ENCODE measurements around the gene LTB.

Gene LTB

DNA sequence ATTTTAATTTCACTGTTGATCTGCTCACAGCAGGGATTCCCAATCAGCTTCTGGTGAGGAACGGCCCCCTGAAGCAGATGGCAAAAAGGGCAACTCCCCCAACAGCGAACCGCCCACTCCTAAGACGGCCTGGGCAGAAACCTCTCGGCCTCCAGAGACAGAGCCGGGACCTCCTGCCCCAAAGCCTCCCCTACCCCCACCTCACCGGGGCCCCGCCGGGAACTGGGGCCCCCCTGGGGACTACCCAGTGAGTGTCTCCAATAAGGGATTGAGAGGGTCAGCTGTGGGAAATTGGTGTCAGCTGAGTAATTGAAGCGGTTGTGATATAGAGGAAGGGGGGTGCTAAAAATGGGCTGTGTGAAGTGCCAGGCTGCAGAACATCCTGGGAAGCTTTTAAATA, 44.7 kb upstream of the LTB start:
- no peak for DNase-seq (ENCODE audit: extremely low read depth, low read depth)
- TF ChIP-seq, protein P1, sequence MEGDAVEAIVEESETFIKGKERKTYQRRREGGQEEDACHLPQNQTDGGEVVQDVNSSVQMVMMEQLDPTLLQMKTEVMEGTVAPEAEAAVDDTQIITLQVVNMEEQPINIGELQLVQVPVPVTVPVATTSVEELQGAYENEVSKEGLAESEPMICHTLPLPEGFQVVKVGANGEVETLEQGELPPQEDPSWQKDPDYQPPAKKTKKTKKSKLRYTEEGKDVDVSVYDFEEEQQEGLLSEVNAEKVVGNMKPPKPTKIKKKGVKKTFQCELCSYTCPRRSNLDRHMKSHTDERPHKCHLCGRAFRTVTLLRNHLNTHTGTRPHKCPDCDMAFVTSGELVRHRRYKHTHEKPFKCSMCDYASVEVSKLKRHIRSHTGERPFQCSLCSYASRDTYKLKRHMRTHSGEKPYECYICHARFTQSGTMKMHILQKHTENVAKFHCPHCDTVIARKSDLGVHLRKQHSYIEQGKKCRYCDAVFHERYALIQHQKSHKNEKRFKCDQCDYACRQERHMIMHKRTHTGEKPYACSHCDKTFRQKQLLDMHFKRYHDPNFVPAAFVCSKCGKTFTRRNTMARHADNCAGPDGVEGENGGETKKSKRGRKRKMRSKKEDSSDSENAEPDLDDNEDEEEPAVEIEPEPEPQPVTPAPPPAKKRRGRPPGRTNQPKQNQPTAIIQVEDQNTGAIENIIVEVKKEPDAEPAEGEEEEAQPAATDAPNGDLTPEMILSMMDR (IDR thresholded peaks at IDR 0.05; ENCODE audit: low read depth, low read length, missing control alignments) = no peak
- H3K4me3 ChIP-seq (replicated peaks; ENCODE audit: low read depth, low read length) = no peak overlapping the region

DNA sequence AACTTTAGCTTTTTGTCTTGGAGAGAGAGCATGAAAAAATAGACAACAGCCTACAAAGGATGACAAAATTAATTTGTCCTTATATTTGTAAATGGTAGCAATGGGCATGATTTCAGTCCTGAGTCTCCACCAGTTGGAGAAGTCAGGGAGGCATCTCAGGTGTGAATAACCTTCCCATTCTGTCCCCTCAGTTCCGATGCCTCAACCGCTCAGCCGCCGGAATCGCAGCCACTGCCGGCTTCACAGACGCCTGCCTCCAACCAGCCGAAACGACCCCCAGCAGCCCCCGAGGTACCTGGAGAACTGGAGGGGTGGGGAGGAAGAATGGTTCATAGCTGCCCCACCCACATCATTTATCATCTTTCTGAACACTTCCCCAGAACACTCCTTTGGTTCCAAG, 41.8 kb upstream of the LTB start:
- DNase-seq (ENCODE audit: extremely low read depth, low read depth) = no peak
- TF ChIP-seq, protein P1 (IDR thresholded peaks at IDR 0.05; ENCODE audit: low read depth, low read length, missing control alignments) = no peak
- H3K4me3 ChIP-seq (replicated peaks; ENCODE audit: low read depth, low read length) = no peak overlapping the region

DNA sequence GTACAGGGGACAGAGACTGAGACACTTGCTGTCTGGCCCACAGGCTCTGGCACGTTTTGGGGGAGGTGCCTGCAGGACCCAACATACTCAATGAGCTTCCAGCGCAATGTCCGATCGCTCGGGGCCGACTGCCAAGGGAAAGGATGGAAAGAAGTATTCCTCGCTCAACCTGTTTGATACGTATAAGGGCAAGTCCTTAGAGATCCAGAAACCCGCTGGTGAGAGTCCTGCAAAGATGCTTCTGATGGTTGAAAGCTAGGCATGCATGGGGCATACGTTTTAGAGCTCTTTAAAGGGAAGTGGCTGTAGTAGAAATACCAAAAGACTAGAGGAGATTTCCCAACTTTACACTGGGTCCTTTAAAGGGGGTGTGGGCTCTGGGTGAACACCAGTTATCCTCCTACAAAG, 40.5 kb upstream of the LTB start:
- H3K4me3 ChIP-seq (replicated peaks; ENCODE audit: low read depth, low read length) = peak overlapping the region; percentile 54
- no peak for DNase-seq (ENCODE audit: extremely low read depth, low read depth)
- TF ChIP-seq, protein P1 (IDR thresholded peaks at IDR 0.05; ENCODE audit: low read depth, low read length, missing control alignments) = no peak

DNA sequence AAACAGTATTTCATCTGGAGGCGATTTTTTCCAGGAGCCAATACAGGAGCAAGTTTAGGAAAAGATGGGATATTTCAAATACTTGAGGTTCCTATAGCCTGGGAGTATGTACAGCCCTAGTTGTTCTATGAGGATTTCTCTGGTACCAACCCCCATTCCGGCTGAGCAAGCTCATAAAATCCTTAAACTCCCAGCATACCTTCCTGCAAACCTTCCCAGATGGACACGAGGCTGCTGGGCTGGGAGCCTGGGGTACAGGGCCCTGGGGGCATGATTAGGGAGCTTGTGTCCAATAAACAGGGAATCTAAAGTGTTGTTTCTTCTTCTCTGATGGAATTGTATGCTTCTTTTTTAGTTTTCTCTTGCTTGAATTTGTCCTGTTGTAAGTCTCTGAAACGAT, 39.8 kb upstream of the LTB start:
- TF ChIP-seq, protein P1 (IDR thresholded peaks at IDR 0.05; ENCODE audit: low read depth, low read length, missing control alignments) = no peak
- DNase-seq (ENCODE audit: extremely low read depth, low read depth) = no peak
- H3K4me3 ChIP-seq (replicated peaks; ENCODE audit: low read depth, low read length) = peak overlapping the region; percentile 54

DNA sequence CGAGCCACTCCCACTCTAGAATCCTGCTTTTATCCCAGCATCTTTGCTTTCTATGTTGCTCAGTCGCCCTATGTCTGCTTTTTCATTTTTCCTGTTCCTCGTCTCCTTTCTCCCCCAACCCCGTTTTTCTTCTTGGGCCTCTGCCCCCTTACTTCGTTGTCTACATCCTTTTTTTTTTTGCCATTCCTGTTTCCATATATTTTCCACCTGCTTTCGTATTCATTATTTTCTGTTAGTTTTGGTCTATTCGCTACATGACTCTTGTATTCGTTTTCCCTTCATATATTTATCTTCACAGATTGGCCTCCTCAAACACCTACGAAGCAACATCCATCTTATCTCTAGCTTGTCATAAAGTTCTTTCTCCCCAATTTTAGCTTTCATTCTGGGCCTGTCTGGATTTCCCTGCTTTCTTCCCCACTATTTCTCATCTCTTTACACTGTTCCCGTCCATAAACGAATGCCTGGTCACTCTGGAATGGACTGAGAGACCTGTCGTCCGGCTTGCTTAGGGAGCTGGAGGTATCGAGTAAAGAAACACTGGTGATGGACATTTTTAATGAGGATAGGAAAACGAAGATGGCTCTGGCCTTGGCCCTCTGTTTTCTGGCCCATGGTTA, 39.2 kb upstream of the LTB start:
- DNase-seq (ENCODE audit: extremely low read depth, low read depth) = no peak
- TF ChIP-seq, protein P1 (IDR thresholded peaks at IDR 0.05; ENCODE audit: low read depth, low read length, missing control alignments) = no peak
- peak overlapping the region; percentile 54 for H3K4me3 ChIP-seq (replicated peaks; ENCODE audit: low read depth, low read length)

DNA sequence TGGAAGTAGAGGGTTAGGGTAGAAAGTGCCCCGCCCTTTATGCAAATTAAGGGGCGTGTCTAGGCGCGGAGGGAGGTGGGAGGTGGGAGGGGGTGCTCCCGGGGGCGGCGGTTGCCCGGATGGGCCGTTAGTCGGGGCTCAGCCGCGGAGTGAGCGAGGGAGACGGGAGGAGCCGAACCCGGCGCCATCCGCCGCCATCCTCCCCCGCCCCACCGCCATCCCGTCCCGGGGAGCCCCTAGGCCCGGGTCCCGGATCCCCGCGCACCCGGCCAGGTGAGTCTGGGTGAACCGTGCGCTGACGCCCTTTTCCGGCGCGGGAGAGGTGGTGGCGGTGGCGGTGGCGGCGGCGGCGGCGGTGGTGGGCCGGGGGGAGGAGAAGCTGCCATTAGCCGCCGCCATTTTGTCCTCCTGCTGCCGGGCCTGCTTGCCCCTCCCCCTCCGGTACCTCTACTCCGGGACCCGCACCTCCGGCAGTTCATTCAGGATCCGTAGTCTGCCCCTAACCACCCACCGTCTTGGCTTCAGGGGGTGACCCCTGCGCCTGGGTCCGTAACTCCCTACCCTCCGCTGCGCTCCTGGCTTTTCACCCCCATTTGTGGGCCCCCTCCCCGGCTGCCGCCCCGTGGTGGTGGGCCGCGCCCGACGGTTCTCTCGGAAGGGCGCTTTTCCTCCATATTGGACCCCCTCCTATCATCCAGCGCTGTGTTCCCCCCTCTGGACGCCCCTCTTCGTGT, 38.5 kb upstream of the LTB start, which contains the start of gene PRRC2A:
Gene PRRC2A (plus strand): TSS at position 130 of the 734 bp plus-strand sequence. CDS start 2,075 bp downstream, outside the sequence.
- peak within 1 kb of the TSS; percentile 54 for H3K4me3 ChIP-seq (replicated peaks; ENCODE audit: low read depth, low read length)
- TF ChIP-seq, protein P1 (IDR thresholded peaks at IDR 0.05; ENCODE audit: low read depth, low read length, missing control alignments) = no peak
- no peak for DNase-seq (ENCODE audit: extremely low read depth, low read depth)
